HepG2 (cell line): ENCODE measurements around the gene KIF25. TPM values are rescaled to one million over a fixed set of nuclear protein-coding genes. Genes with fewer than 3 reads are reported as not detected.
A peak's percentile ranks its signal among the peaks of the same experiment; 100 is the strongest.

Experiments used
- CENPX ChIP-seq: sonication (generic); formaldehyde crosslinking; IDR thresholded peaks from 2 replicates; pipeline ENCODE4 v1.9.0; 2021; ENCODE audit warnings: mild to moderate bottlenecking, missing genetic modification reagents, moderate library complexity
- CREB1 ChIP-seq, 2 experiments: fragments of 450-650 bp in 1 of 2; IDR thresholded peaks; 2 replicates each; pipeline ENCODE4 v1.6.1; 2016 to 2017; ENCODE audit warnings: control low read depth in 1 of 2, mild to moderate bottlenecking in 1 of 2, missing compliant biosample characterization in 1 of 2, missing genetic modification characterization in 1 of 2
- IRF2 ChIP-seq: IDR thresholded peaks from 2 replicates; pipeline ENCODE4 v1.6.1; 2018; ENCODE audit warnings: missing genetic modification reagents, missing compliant biosample characterization
- JARID2 ChIP-seq: sonication (generic); formaldehyde crosslinking; IDR thresholded peaks from 2 replicates; pipeline ENCODE4 v1.8.1; 2023; ENCODE audit warnings: missing genetic modification reagents, inconsistent platforms; ENCODE audit not compliant: insufficient replicate concordance
- NCOA2 ChIP-seq: sonication (generic); formaldehyde crosslinking; IDR thresholded peaks from 2 replicates; pipeline ENCODE4 v1.8.0; 2022; ENCODE audit warnings: inconsistent platforms
- NRL ChIP-seq: sonication (generic); formaldehyde crosslinking; IDR thresholded peaks from 2 replicates; pipeline ENCODE4 v1.5.0; 2020; ENCODE audit warnings: missing genetic modification reagents, mild to moderate bottlenecking, moderate library complexity, borderline replicate concordance
- PHB2 ChIP-seq: fragments of 450-650 bp; IDR thresholded peaks from 2 replicates; pipeline ENCODE4 v1.6.1; 2018; ENCODE audit not compliant: partially characterized antibody
- RBM39 ChIP-seq: fragments of 200-400 bp; formaldehyde crosslinking; IDR thresholded peaks from one replicate; pipeline ENCODE4 v1.6.1; 2018; ENCODE audit warnings: antibody characterized with exemption, mild to moderate bottlenecking, low read depth, low read length; ENCODE audit not compliant: poor library complexity, severe bottlenecking
- SAP130 ChIP-seq: IDR thresholded peaks from 2 replicates; pipeline ENCODE4 v1.6.1; 2016; ENCODE audit warnings: low read depth
- ZBTB10 ChIP-seq: sonication (generic); formaldehyde crosslinking; IDR thresholded peaks from 2 replicates; pipeline ENCODE4 v1.4.0; 2020; ENCODE audit warnings: missing genetic modification reagents, borderline replicate concordance
- ZNF234 ChIP-seq: sonication (generic); formaldehyde crosslinking; conservative IDR thresholded peaks from 2 replicates; pipeline ENCODE4 v1.5.1; 2020; ENCODE audit warnings: mild to moderate bottlenecking, missing genetic modification reagents
- polyA plus RNA-seq, 8 experiments: library from polyadenylated mRNA; depleted of rRNA in 3 of 8; stranded (reverse) in 7 of 8; unstranded in 1 of 8; fragments of >200 nt; fragmentation: Illumina TruSeq in 4 of 8; extraction: Trizol in 4 of 8; gene quantifications; 2 replicates each; pipeline versions ENCODE4 v1.2.1 to v1.2.3, GENCODE V29; 2011 to 2016; ENCODE audit warnings: low read depth in 4 of 8, missing spikeins in 1 of 8, mixed read lengths in 1 of 8; ENCODE audit not compliant: insufficient read depth in 1 of 8
- total RNA-seq, 5 experiments: library from RNA; depleted of rRNA; stranded (reverse); fragments of >200 nt; fragmentation: Illumina TruSeq; extraction: Trizol; gene quantifications; 2 replicates each; pipeline ENCODE4 v1.2.3, GENCODE V29; 2016; ENCODE audit warnings: low read depth in 1 of 5
- TF ChIP-seq, protein P1 (sequence below): sonication (generic); formaldehyde crosslinking; IDR thresholded peaks from 2 replicates; pipeline ENCODE4 v1.8.1; 2023; ENCODE audit warnings: missing genetic modification reagents, inconsistent platforms, borderline replicate concordance
- TF ChIP-seq, protein P2 (sequence below): sonication (generic); formaldehyde crosslinking; IDR thresholded peaks from 2 replicates; pipeline ENCODE4; 2020; ENCODE audit warnings: missing genetic modification reagents, mild to moderate bottlenecking, borderline replicate concordance
- TF ChIP-seq, protein P3 (sequence below): sonication (generic); formaldehyde crosslinking; IDR thresholded peaks from 2 replicates; pipeline ENCODE4 v1.4.0; 2020; ENCODE audit warnings: mild to moderate bottlenecking, missing genetic modification reagents

KIF25 gene
- total and polyA plus RNA-seq, 2 of the 13 experiments (the other 11 are each of a cell fraction or from before 2014, with no cell fraction given) = not detected

GRCh38 chr6:168060521-168060931 is 63.1 kb downstream of the KIF25 start (continued):
- TF ChIP-seq NCOA2 (CRISPR knock-in tag) (no peak), ZNF234 (CRISPR knock-in tag) (no peak), ZBTB10 (CRISPR knock-in tag) (no peak), JARID2 (CRISPR knock-in tag) (no peak), CENPX (CRISPR knock-in tag) (no peak), CREB1 (IDR thresholded peaks at IDR 0.05) (no peak), CREB1 (CRISPR knock-in tag; IDR thresholded peaks at IDR 0.05) (no peak), NRL (CRISPR knock-in tag) (no peak), IRF2 (CRISPR knock-in tag) (no peak), PHB2 (no peak), RBM39 (no peak), SAP130 (CRISPR knock-in tag) (no peak)
- TF ChIP-seq, protein P1, sequence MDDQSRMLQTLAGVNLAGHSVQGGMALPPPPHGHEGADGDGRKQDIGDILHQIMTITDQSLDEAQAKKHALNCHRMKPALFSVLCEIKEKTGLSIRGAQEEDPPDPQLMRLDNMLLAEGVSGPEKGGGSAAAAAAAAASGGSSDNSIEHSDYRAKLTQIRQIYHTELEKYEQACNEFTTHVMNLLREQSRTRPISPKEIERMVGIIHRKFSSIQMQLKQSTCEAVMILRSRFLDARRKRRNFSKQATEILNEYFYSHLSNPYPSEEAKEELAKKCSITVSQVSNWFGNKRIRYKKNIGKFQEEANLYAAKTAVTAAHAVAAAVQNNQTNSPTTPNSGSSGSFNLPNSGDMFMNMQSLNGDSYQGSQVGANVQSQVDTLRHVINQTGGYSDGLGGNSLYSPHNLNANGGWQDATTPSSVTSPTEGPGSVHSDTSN (CRISPR knock-in tag) = no peak
- TF ChIP-seq, protein P2, sequence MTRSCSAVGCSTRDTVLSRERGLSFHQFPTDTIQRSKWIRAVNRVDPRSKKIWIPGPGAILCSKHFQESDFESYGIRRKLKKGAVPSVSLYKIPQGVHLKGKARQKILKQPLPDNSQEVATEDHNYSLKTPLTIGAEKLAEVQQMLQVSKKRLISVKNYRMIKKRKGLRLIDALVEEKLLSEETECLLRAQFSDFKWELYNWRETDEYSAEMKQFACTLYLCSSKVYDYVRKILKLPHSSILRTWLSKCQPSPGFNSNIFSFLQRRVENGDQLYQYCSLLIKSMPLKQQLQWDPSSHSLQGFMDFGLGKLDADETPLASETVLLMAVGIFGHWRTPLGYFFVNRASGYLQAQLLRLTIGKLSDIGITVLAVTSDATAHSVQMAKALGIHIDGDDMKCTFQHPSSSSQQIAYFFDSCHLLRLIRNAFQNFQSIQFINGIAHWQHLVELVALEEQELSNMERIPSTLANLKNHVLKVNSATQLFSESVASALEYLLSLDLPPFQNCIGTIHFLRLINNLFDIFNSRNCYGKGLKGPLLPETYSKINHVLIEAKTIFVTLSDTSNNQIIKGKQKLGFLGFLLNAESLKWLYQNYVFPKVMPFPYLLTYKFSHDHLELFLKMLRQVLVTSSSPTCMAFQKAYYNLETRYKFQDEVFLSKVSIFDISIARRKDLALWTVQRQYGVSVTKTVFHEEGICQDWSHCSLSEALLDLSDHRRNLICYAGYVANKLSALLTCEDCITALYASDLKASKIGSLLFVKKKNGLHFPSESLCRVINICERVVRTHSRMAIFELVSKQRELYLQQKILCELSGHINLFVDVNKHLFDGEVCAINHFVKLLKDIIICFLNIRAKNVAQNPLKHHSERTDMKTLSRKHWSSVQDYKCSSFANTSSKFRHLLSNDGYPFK (CRISPR knock-in tag) = peak; percentile 51; the same call in 1 of the 2 replicates
- TF ChIP-seq, protein P3, sequence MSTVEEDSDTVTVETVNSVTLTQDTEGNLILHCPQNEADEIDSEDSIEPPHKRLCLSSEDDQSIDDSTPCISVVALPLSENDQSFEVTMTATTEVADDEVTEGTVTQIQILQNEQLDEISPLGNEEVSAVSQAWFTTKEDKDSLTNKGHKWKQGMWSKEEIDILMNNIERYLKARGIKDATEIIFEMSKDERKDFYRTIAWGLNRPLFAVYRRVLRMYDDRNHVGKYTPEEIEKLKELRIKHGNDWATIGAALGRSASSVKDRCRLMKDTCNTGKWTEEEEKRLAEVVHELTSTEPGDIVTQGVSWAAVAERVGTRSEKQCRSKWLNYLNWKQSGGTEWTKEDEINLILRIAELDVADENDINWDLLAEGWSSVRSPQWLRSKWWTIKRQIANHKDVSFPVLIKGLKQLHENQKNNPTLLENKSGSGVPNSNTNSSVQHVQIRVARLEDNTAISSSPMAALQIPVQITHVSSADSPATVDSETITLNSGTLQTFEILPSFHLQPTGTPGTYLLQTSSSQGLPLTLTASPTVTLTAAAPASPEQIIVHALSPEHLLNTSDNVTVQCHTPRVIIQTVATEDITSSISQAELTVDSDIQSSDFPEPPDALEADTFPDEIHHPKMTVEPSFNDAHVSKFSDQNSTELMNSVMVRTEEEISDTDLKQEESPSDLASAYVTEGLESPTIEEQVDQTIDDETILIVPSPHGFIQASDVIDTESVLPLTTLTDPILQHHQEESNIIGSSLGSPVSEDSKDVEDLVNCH = no peak
